Astrocyte (in vitro differentiated cells and primary cell): ENCODE results near the gene ABHD17B.

Source experiments
- EZH2 ChIP-seq: IDR thresholded peaks from 2 replicates; pipeline ENCODE4 v1.6.1; 2012; ENCODE audit warnings: mild to moderate bottlenecking, low read length, inconsistent platforms; ENCODE audit not compliant: insufficient read depth
- TF ChIP-seq, protein P1 (sequence below): IDR thresholded peaks from 2 replicates; pipeline ENCODE4 v1.5.1; 2011; ENCODE audit warnings: low read depth, mild to moderate bottlenecking, inconsistent platforms, low read length, moderate library complexity; ENCODE audit not compliant: insufficient read depth

- TF ChIP-seq, protein P1, sequence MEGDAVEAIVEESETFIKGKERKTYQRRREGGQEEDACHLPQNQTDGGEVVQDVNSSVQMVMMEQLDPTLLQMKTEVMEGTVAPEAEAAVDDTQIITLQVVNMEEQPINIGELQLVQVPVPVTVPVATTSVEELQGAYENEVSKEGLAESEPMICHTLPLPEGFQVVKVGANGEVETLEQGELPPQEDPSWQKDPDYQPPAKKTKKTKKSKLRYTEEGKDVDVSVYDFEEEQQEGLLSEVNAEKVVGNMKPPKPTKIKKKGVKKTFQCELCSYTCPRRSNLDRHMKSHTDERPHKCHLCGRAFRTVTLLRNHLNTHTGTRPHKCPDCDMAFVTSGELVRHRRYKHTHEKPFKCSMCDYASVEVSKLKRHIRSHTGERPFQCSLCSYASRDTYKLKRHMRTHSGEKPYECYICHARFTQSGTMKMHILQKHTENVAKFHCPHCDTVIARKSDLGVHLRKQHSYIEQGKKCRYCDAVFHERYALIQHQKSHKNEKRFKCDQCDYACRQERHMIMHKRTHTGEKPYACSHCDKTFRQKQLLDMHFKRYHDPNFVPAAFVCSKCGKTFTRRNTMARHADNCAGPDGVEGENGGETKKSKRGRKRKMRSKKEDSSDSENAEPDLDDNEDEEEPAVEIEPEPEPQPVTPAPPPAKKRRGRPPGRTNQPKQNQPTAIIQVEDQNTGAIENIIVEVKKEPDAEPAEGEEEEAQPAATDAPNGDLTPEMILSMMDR: no peak
- TF ChIP-seq EZH2: no peak
Observed at GRCh38 chr9:71820403-71820921, 90.5 kb downstream of the ABHD17B start.
